ENCODE measurements around the gene FGF14.

FGF14 gene

DNA sequence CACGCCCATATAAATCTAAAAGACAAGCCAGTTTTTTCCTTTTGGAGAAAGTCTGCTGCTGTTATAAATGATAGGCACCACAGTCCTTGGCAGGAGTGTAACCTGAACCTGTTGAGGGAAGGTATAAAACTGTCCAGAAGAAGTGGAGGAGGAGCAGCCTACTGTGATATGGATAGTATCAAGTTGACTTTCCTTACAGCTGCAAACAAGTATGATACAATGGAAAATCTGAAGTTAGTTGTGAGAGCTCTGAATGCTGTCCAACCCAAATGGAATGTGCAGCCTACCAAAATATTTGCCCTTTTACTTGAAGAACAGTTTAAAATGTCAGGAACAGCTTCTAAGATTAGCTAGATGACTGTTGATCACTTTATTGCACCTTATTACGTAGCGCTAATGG lies 399.6 kb downstream of the FGF14 start:
- in situ Hi-C loops (cut with HindIII; ENCODE audit: low sequenced_read_pairs): no loop called here

DNA sequence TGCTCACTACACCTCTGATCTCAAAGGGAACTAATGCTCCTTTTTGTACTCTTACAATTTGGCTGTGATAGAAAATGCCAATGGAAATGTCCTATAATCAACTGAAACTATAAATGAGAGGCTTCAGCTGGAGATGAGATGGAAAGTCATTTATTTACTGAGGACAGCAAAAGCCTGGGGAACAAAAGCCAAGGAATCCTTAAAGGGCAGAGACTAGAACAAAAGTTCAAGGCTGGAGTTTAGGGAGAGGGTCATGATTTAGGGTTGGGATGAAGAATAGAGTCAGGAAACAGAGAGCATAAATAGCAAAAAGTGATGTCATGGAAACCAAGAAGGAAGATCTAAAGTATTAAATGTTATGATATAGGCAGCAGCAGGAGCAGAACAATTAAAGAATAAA lies 401.1 kb downstream of the FGF14 start:
- in situ Hi-C loops (cut with HindIII; ENCODE audit: low sequenced_read_pairs): no loop called here

DNA sequence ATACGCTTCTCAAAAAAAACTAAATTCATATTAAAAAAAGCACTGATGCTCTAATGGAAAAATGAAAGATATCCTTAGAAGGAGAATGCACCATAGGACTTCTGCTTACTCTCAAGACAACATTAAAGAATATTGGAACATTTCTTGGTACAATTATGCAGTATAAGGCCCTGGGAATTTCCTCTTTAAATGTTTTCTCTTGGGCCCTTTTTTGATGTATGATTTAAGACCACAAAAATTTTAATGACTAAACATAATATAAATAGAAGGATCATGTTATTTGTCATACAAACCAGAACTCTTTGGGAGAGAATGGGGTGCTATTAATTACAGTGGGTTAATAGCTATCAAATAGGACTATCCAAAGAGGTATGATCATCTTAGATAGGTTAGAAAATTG lies 403.7 kb downstream of the FGF14 start:
- in situ Hi-C loops (cut with HindIII; ENCODE audit: low sequenced_read_pairs): no loop called here

GRCh38 chr13:101996954-101997353 lies 404.9 kb downstream of the FGF14 start:
- in situ Hi-C loops (cut with HindIII; ENCODE audit: low sequenced_read_pairs): no loop called here

DNA sequence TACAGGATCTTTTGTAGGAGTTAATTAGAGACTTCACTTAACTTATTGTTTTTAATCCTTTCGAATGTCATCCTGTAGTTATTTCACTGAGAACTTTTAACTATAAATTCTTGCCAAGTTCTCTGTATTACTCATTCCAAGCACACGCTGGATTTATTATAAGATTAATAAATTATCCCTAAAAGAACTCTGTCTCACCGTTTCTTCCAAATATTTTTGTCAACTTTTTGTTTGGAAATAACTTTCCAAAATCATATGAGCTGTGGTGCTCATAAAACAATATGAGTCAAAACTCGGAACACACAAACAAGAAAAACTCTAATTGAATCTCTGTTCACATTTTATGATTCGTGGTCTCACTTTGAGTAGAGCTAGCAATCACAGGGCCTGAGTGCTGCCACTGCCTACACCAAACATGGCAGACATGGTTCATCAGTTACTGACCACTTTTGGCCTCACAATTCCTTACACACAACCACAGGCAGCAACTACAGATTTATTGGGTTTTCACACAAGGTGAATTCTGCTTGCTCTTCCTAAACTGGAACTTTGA lies 412.0 kb downstream of the FGF14 start:
- in situ Hi-C loops (cut with HindIII; ENCODE audit: low sequenced_read_pairs): no loop called here

DNA sequence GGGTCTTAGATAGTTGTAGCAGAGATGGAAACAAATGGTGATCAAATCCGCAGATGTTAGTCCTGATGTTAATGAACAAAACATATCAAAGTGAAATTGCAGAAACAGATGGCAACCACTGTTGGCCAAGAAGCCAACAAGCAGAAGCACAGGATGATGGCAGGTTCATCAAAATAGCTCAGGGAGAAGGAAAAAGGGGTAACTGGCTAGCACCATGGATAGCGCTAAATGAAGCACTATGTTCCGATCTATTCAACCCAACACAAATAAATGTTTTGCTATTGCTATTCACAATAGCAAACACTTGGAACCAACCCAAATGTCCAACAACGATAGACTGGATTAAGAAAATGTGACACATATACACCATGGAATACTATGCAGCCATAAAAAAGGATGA lies 413.7 kb downstream of the FGF14 start:
- in situ Hi-C loops (cut with HindIII; ENCODE audit: low sequenced_read_pairs): no loop called here

GRCh38 chr13:101986316-101986715 lies 415.5 kb downstream of the FGF14 start:
- in situ Hi-C loops (cut with HindIII; ENCODE audit: low sequenced_read_pairs): no loop called here

- in situ Hi-C loops (cut with HindIII; ENCODE audit: low sequenced_read_pairs): no loop called here
Observed at GRCh38 chr13:101985321-101985720, 416.5 kb downstream of the FGF14 start.

- in situ Hi-C loops (cut with HindIII; ENCODE audit: low sequenced_read_pairs): no loop called here
Observed at GRCh38 chr13:101982903-101983302, 418.9 kb downstream of the FGF14 start.

- in situ Hi-C loops (cut with HindIII; ENCODE audit: low sequenced_read_pairs): no loop called here
Observed at GRCh38 chr13:101979825-101980224, 422.0 kb downstream of the FGF14 start.

GRCh38 chr13:101978552-101979315 lies 423.1 kb downstream of the FGF14 start:
- in situ Hi-C loops (cut with HindIII; ENCODE audit: low sequenced_read_pairs): no loop called here

GRCh38 chr13:101977475-101977874 lies 424.4 kb downstream of the FGF14 start:
- in situ Hi-C loops (cut with HindIII; ENCODE audit: low sequenced_read_pairs): no loop called here

- in situ Hi-C loops (cut with HindIII; ENCODE audit: low sequenced_read_pairs): no loop called here
Observed at GRCh38 chr13:101972191-101972590, 429.7 kb downstream of the FGF14 start.

DNA sequence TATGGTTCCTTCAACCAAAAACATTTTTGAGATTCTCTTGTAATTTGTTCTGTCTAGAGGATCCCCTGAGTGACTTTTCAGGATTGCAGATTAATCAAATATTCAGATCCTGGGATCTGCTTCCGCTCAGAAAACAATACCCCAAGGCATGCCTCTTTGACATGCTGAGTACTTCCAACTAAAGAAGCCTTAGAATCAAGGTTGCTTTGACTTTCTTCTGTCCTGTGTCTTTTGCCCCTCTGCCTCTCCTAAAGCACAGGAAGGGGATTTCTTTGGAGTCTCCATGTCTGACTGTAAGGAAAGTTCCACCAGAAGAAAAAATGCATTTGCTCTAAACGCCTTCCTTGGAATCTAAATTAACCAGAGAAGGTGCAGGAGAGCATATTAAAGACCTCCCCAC lies 431.5 kb downstream of the FGF14 start:
- in situ Hi-C loops (cut with HindIII; ENCODE audit: low sequenced_read_pairs): no loop called here

GRCh38 chr13:101967781-101968180 lies 434.1 kb downstream of the FGF14 start:
- in situ Hi-C loops (cut with HindIII; ENCODE audit: low sequenced_read_pairs): no loop called here

- in situ Hi-C loops (cut with HindIII; ENCODE audit: low sequenced_read_pairs): no loop called here
Observed at GRCh38 chr13:101967216-101967615, 434.6 kb downstream of the FGF14 start.

DNA sequence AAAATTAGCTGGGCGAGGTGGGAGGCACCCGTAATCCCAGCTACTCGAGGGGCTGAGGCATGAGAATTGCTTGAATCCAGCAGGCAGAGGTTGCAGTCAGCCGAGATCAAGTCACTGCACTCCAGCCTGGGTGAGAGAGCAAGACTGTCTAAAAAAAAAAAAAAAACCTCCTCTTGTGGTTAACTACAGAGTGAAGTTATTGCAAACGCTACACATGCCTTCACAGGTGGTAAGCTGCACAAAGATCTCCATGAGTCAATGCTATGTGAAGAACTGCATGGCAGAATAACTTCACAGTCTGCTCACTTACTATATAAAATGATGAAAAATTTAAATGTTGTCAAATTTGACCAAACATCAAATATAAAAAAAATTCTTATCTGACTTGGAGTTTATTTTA lies 436.8 kb downstream of the FGF14 start:
- in situ Hi-C loops (cut with HindIII; ENCODE audit: low sequenced_read_pairs): no loop called here

DNA sequence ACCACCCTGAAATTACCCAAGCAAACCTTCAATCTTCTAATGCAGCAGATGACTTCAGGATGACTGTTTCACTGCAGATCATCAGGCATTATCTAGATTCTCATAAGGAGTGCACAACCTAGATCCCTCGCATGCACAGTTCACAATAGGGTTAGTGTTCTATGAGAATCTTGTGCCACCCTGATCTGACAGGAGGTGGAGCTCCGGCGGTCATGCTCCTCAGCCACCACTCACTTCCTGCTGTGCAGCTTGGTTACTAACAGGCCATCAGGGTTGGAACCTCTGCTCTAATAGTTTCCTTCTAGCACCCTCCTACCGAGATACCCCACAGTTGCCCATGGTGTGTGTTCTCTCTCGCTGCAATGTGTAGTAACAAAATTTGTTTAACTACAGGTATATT lies 442.8 kb downstream of the FGF14 start:
- in situ Hi-C loops (cut with HindIII; ENCODE audit: low sequenced_read_pairs): no loop called here

GRCh38 chr13:101955764-101956163 lies 446.1 kb downstream of the FGF14 start:
- in situ Hi-C loops (cut with HindIII; ENCODE audit: low sequenced_read_pairs): no loop called here

DNA sequence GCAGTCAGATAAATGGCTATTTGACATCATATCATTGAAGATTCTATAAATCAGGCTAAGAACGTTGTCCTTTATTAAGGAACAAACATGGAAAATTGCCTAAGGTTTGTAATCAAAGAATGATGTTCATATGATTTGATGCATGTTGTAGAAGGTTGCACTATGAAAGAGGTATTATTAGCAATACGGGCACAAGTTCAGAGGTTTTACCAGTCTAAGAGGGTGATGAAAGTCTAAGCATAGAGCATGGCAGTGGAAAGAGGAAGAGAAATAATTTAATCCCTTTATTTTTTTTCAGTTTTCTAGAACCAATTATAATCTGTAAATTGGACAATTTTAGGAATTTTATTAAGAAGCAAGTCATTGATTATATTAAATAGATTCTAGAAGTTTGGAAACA lies 450.7 kb downstream of the FGF14 start:
- in situ Hi-C loops (cut with HindIII; ENCODE audit: low sequenced_read_pairs): no loop called here

GRCh38 chr13:101949681-101950080 lies 452.2 kb downstream of the FGF14 start:
- in situ Hi-C loops (cut with HindIII; ENCODE audit: low sequenced_read_pairs): no loop called here

DNA sequence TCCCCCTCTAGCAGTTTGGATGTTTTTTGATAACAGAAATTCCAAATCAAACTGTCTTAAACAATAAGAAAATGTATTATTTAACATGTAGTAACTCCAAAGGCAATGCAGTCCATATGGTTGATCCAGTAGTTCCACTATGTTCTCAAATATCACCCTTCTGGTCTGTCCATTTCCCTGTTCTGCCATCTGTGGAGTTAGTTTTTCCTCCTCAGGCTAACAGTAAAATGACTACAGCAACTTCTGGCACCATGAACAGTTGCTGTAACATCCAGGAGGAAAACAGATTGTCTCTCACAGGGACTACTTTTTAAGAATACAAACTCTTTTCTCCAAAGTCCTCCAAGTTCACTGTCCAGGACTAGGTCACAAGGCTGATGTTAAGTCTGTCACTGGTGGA lies 455.4 kb downstream of the FGF14 start:
- in situ Hi-C loops (cut with HindIII; ENCODE audit: low sequenced_read_pairs): no loop called here

GRCh38 chr13:101945435-101945834 lies 456.4 kb downstream of the FGF14 start:
- in situ Hi-C loops (cut with HindIII; ENCODE audit: low sequenced_read_pairs): no loop called here

Data from endothelial cell of hepatic sinusoid (primary cell).